ENCODE measurements around the gene CAMTA1.

The CAMTA1 gene

DNA sequence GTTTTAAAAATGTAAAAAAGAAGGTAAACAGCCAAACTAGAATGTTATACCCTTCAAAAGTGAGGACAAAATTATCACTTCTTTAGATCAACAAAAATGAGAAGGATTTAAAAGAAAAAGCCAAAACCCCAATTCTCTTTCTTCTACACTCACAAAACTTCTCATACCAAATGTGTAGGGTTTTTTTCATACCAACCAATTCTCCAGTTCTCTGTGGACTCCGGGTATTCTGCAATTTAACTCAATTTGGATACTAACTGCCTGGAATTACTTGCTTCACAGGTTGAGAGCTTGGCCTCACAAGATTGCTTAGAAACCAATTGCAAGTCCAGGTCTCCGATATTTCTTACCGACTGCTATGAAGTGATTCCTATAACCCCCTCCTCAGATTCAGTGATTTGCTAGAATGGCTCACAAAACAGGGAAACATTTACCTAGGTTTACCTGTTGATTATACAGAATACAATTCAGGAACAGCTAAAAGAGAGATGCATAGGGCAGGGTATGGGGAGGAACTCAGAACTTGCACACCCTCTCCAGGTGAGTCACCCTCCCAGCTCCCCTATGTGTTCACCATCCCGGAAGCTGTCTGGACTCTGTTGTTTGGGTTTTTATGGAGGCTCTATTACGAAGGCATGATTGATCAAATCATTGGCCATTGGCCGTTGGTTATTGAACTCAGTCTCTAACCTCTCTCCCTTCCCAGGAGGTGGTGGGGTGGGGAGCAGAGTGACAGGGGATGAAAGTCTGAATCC, 67.1 kb downstream of the CAMTA1 start:
- no peak for DNase-seq

DNA sequence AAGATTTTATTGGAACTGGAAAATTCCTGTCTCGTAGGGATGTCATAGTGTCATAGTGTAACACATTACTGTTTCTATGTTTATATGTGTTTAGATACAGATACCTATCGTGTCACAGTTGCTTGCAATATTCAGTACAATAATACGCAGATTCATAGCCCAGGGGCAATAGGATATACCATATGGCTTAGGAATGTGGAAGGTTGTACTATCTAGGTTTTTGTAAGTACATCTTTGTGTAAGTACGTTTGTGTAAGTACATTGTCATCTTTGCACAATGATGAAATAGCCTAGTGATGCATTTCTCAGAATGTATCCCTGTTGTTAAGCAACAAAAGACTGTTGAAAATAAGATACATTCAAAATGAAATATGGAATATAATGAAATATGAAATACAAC, 68.9 kb downstream of the CAMTA1 start:
- DNase-seq, result no peak

DNA sequence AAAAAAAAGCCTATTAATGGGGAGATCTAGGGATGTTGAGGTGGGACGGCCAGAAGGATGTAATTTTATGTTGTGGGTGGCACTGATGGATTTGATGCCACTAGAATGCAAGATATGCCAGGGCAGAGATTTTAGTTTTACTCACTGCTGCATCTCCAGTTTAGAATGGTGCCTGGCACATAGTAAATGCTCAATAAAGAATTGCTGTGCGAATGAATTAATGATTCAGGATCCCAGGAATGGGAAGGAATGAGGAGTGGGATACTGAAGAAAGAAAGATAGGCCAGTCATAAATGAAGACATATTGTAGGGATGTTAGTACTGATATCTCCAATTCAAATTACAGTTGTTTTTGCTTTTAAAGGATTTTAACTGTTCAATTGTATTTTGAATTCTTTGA, 72.6 kb downstream of the CAMTA1 start:
- DNase-seq, result no peak

DNA sequence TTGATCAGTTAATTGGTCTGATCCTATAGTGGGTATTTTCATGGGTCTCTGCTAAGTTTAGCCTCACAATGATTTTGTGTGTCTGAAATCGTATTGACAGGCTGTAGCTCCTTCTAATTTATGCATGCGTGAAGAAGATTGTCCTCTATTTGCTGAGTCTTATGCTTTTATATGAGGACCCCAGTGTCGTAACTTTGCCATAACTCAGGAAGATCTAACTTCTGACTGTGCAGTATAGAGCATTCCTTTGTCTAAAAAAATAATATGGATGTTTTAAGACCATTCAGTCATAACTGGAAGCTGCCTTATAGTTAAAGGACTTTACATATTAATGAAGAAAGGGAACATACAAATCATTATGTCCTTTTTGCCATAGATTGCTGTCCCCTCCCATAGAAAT, 73.3 kb downstream of the CAMTA1 start:
- no peak for DNase-seq

DNA sequence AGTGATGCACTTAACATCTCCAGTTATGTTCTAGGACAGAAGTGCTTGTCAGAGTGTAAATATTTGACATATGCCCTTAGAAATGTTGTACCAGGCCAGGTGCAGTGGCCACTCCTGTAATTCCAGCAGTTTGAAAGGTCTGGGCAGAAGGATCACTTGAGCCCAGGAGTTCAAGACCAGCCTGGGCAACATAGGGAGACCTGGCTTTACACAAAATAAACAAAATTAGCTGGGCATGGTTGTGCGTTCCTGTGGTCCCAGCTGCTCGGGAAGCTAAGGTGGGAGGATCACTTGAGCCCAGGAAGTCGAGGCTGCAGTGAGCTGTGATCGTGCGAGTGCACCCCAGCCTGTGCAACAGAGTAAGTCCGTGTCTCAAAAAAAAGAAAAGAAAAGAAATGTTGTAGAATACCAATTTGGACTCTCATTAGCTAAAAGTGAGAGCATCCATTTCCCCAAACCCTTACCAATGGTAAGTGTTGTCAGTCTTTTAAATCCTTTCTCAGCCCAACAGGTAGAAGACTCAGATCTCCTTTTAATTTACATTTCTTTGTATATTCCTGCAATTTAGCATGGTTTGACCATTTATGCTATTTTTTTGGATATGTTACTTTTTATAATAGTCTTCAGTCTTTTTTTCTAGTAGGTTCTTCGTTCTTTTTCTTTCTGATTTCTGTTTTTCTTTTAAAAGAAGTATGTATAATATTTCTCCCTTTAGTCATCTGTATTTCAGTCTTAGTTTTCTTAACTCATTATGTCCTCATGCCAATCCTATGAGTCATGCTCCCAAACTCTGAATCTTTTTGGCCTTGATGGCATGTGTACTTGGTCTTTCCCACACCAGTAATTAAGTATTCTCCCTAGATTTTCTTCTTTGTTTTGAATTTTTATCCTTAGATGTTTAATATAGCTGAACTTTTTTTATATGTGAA, 74.4 kb downstream of the CAMTA1 start:
- no peak for DNase-seq

DNA sequence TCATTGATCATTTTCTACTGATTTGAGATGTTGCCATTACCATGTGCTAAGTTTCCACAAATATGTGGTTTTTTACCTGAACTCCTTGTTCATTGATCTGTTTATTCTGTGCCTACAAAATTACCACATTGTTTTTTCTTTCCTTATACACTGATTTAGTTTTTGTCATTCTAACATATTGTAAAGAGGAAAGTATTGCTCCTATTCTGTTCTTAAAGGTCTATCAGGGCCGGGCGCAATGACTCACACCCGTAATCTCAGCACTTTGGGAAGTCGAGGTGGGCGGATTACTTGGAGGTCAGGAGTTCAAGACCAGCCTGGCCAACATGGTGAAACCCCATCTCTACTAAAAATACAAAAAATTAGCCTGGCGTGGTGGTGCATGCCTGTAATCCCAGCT, 75.1 kb downstream of the CAMTA1 start:
- DNase-seq, result no peak

DNA sequence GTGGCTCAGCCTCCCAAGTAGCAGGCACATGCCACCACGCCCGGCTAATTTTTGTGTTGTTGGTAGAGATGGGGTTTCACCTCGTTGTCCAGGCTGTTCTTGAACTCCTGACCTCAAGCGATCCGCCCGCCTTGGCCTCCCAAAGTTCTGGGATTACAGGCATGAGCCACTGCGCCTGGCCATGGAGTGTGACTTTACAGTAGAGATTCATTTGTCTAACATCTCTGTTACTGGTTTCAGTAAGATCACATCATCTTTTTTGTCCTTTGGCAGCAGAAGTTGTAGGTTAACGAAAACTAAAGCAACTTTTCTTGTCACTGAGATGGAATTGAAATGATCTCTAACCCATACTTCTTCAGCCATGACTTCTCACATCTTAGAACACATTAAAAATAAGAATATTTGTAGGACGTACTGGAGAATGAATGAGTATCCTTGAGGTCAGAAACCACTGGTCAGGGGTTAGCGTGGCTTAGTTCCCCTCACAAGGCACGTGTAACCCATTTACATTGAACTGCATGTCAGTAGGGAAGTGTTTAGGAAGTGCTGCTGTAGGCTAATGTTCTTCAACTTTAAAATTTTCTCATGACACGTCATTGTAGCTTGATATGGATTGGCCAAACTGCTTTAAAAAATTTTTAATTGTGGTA, 75.9 kb downstream of the CAMTA1 start:
- no peak for DNase-seq

DNA sequence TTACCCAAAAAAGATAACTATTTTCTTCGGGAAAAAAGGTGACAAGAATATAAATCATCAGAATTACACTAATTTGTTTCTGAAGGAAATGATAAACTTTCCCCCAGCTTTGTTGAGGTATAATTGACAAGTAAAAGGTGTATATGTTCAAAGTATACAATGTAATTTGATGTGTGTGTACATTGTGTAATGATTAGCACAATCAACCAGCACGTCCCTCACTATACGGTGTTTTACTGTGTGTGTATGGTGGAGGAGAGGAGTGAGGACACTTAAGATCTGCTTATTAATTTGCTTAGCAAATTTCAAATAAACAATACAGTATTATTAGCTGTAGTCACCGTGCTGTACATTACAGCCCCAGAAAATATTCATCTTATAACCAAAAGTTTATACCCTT, 77.7 kb downstream of the CAMTA1 start:
- DNase-seq, result no peak

DNA sequence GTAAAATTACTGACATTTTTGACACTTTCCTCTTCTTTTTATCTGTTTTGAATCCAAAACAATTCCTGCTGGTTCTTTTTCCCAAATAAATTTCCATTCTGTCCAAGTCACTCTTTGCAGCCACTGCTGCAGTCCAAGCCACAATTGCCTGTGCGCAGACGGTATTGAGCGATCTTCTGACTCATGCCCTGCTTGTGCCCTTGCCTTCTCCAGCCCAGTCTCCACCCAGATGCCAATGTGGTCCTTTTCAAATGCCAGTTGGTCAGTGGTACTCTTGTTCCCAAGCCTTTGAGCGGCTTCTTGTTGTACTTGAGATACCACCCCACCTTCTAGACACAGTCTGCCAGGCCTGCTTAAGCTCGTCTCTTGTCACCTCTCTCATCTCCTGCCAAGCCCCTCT, 78.9 kb downstream of the CAMTA1 start:
- DNase-seq, result no peak

DNA sequence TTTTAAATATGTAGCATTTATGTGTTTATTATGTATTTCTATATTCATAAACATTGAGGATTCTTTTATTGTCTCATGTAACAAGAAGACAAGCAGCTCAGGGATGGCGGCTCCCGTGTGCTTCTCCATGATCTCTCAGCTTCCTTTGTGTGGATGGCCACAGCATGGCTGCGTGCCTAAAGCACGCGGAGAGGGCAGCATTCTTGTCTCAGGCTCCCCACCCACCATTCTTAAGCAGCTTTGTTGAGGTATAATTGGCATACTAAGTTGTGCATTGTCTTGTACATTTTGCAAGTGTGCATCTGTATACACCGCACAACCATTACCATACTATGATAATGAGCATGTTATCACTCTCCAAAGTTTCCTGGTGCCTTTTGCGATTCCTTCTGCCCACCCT, 81.6 kb downstream of the CAMTA1 start:
- no peak for DNase-seq

DNA sequence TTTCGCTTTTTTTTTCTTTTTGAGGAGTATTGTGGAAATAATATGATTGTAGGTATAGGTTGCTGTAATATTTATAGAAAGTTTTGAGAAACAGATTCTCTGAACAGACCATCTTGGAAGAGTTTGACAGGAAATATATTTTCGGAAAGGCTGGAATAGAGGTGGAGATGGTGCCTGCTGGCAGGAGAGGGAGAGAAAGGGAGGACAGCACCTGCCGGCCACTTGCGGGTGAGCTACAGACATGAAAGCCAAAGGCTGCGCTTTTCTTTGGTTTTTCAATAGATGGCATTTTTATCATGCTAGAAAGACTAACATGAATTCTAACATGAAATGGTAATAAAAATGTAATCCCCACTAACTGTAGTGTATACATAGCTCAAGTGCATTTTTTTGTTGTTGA, 82.1 kb downstream of the CAMTA1 start:
- DNase-seq, result no peak

DNA sequence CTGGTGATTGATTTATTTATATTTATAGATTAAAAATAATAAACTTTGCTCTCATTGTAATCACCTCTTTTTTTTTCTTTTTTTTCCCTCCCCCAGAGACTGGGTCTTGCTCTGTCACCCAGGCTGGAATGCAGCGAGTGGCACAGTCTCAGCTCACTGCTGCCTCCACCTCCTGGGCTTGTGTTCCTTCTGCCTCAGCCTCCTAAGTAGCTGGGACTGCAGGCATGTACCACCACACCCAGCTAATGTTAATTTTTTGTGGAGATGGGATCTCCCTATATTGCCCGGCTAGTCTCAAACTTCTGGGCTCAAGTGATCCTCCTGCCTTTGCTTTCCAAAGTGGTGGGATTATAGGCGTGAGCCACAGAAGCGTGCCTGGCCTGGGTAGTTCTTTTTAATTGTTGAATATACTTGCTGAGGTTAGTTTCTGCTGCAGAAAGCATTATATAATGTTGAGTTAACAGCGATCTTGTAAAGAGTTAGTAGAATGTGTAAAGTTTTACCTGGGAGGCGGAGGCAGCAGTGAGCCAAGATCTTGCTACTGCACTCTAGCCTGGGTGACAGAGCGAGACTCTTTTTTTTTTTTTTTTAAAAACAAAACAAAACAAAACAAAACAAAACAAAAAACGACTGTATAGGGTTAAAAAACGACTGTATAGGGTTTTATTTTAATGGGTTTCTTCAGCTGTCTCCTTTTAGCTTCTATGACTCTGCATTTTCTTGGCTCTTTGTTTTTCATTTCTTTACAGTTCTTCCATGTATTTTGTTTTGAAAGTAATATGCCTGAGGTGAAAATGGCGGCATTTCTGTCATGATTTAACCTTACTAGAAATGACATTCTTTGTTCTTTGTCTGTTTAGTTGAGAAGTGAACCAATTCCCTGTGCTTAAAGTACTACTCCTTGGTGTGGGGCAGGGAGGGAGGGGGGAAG, 82.7 kb downstream of the CAMTA1 start:
- no peak for DNase-seq

DNA sequence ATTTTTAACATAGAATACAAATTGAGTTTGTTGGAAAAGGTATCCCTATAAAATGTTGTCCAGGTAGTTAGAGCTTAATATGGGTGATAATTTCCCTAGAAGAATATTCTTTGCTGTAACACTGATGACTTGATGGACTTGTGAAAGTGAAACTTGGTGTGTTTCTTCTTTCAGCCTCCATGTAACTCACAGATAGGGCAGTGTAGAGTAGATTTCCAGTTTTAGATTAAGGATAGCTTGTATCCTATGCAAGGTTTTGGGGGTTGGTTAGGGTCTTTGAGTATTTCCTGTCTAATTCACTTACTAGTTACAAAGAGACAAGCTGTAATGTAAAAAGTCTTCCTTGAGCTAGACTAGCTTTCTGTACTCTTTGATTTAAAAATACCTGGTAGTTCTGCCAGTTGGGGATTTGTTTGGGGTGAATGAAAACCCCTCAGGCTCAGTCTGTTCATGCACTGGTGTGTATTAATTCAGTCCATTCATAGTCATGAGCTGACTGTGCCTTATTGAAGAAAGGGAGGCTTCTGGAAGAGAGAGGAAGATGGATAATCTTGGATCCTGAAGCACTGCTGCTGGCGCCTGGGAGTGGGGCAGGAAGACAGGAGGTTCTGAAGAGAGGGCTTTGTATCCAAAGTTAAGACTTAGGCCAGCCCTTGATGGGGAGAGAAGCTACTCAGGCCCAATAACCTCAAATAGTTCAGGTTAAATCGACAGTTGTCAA, 83.6 kb downstream of the CAMTA1 start:
- no peak for DNase-seq

DNA sequence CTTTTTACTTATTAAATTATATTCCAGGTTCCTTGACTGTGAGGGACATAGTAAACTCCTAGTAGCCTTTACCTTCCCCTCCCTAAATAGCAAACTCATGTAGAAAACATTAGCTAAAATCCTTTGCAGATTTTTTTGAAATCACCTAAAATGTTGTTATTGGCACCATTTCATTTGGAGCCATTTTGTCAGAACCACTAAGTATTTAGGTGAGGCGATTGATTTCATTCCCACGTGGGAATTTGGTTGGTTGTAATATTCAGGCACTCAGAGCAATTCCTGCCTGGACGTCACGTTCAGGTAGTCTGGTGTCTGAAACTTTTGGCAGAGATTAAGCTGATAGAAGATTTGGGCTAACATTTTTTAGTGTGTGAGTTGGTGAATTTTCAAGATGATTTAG, 84.3 kb downstream of the CAMTA1 start:
- DNase-seq, result no peak

DNA sequence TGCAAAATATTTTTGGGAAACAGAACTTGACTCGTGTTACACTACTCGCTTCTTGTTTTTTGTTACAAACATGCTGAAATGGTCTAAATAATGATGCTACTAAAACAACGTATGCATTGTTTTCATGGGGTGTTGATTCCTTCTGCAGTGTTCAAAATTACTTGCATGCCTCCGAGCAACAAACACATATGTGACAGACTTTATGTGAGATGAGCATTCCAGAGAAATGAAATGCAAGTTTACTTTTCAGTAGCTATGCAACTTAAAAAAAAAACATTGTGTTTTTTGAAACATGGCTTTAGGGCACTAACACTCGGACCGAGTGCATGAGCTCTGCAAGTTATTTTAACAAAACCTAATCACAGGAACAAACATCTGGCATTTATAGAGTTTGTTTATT, 84.8 kb downstream of the CAMTA1 start:
- no peak for DNase-seq

DNA sequence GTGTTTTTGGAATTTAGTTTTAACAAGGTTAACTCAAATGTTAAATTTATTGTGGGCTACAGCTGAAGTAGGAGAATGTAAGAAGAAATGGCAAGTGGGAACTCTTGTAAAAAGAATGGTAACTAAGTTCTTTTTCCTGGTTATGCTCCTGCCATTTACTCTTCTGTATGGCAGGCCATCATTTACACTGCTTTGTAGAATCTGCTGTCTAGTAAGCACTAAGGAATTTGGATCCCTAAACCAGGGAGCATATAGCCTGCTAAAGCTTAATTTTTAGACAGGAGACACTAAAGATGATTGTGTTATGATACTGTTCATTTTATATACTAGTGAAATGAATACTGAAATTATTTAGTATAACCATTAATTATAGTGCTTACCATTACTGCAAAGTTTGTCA, 85.3 kb downstream of the CAMTA1 start:
- DNase-seq, result no peak

DNA sequence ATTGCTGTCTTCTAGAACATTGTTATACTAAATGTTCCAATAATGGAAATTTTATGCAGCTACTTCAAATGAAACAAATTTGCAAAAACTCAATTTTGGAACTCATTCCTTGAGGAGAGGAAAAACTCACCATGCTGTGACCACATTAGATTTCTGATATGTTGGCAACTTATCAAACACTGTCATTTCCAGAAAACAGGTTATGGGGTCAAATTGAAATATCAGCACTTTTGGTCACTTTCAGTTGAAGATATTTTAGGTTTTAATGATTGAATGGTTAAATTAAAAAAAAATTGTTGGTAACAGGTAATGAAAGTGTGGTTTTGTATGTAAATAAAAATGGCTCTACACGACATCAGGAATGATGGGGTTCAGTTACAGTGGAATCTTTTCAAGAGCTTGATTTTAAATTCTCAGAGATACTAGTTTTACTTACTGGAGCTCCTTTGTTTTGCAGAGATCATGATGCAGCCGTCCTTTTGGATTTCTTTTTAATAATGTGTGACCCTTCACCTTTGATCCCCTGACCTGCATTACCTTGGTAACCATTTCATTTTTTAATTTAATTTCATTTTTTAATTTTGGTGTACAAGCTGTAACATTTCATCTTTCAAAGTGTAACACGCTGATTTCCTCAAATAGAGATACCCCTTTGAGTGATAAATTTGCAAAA, 86.2 kb downstream of the CAMTA1 start:
- DNase-seq, result no peak

DNA sequence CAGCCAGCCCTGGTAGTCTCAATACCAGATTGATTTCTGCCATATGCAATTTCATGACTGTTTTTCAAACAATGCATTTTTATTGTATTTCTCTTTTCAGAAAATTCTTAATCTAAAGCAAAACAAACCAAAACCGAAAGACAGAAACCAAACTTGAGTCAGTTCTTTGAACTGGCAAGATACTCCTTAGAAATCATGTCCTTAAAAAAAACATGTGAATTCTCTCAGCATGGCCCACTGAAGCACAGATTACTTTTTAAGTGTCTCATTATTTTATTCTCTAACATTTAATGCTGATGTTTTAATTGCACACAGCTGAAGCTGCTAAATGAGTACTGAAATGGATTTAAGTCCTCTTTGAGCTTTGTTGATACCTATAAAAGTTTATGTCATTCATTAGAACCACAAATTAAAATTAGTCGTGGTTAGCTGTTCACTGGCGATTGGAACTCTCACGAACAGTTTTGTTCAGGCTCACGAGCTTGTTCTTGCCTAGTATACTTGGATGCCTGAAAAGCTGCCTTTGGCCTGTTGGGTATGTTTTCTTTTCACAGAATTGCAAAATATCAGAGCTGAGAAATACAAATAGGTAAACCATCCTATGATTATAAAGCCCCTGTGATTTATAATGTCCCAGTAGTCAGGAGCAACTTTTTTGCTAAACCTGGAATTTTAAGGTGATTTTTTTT, 87.5 kb downstream of the CAMTA1 start:
- DNase-seq, result no peak

DNA sequence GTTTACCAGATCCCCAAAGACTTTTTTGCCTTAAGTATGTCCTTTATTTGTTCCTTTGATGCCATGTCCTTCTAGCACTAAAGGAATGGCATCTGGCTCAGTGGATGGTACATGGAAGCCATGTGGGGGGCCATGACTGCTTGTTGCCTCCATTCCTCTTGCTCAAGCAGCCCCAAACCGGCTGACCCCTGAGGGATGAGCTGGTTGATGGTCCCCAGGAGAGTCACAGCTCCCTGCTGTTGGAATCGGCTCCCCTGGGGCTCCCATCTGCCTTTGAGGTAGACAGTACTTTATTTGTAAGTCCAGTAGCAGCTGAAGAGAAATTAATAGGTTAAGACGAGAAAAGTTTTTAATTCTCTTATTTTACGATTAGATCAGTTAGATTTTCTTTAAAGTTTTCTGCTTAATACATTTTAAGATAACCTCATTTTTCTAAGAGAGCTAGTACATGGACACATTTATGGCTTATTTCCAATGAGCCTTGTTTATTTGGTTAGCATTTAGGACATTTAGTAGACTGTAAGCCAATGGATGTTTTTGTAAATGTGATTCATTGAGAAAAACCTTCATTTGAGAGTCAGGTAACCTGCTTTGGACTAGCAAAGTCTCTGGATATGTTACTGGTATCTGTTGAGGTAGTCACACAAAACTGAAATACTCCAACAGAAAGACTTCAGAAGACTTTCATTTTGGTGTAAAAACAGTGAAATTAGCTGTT, 88.2 kb downstream of the CAMTA1 start:
- DNase-seq, result no peak

DNA sequence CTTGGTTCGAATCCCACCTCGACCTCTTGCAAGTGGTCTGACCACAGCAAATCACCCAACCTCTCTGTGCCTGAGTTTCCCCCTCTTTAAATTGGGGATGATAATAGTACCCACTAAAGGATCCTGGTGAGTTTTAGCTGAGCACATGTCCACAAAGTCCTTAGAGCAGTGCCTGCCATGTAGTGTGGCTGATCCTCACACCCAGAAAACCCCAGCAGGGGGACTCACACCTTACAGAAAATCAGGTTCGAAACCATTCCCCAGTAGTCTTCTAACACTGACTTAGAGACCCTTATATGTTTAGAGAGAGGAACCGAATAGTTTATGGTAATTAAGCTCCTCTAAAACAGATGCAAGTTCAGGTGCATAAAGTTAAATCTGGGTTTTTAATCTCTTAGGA, 89.0 kb downstream of the CAMTA1 start:
- DNase-seq, result no peak
